Right ventricle myocardium inferior (tissue), 1 donor: ENCODE data around the gene VPS45. TPM values are rescaled to one million over a fixed set of nuclear protein-coding genes. Genes with fewer than 3 reads are reported as not detected.
"Not testable (repeated sequence)": the region's sequence is repeated elsewhere in the genome, so short reads cannot be mapped to it uniquely, and the experiment has no call there.

ENCODE experiments used
- ATAC-seq: fragments of 200-7000 bp; cut with Tn5 transposase; one replicate; pipeline ENCODE4 v1.9.1; 2020; ENCODE audit warnings: mild to moderate bottlenecking, moderate library complexity
- DNase-seq: peaks from one replicate; pipeline ENCODE4 v3.0.0; 2021; ENCODE audit errors: missing footprints
- intact Hi-C: fragments of 100-400 bp; cut with DNase I; formaldehyde crosslinking; loops from one replicate; pipeline ENCODE4 v1.11.0; 2022
- total RNA-seq: library from RNA; stranded (reverse); fragmentation: NEBNext Ultra II Directional; extraction: Animal tissue kit (Norgen Biotek cat#: 25700); gene quantifications from one replicate; pipeline ENCODE4 v1.2.1, GENCODE V29; 2021
- donor health status: DM: no; HTN: yes; CAD: no; lungs with severe emphysema.

VPS45 gene
- total RNA-seq, 1 donor from 2014 or later, result 49.0 TPM

- intact Hi-C loops, result no loop called here
- DNase-seq, result no peak
- no peak for ATAC-seq
Observed at GRCh38 chr1:150165622-150166612, 98.3 kb downstream of the VPS45 start.

GRCh38 chr1:150168960-150169601 lies 101.5 kb downstream of the VPS45 start:
- intact Hi-C loops, result loop anchor here (2.0 kb wide), 2 partner anchors 102 to 206 kb away; partner anchors contain the start of gene VPS45
- peak; percentile 61 for ATAC-seq
- peak; percentile 85 for DNase-seq

GRCh38 chr1:150171801-150172200 lies 104.2 kb downstream of the VPS45 start:
- DNase-seq, result no peak
- no peak for ATAC-seq
- intact Hi-C loops, result no loop called here

GRCh38 chr1:150173141-150173585 lies 105.6 kb downstream of the VPS45 start:
- intact Hi-C loops, result no loop called here
- ATAC-seq, result no peak
- DNase-seq, result no peak

GRCh38 chr1:150176593-150176992 lies 109.0 kb downstream of the VPS45 start:
- ATAC-seq, result no peak
- DNase-seq, result no peak
- intact Hi-C loops, result no loop called here

- ATAC-seq, result no peak
- no peak for DNase-seq
- intact Hi-C loops, result no loop called here
Observed at GRCh38 chr1:150178548-150178947, 111.0 kb downstream of the VPS45 start.

- ATAC-seq (no peak), DNase-seq (no peak)
- intact Hi-C loops, result no loop called here
Observed at GRCh38 chr1:150179867-150180266, 112.3 kb downstream of the VPS45 start.

GRCh38 chr1:150180474-150180873 lies 112.9 kb downstream of the VPS45 start:
- intact Hi-C loops, result no loop called here
- DNase-seq, result no peak
- ATAC-seq, result no peak

- intact Hi-C loops, result no loop called here
- ATAC-seq (no peak), DNase-seq (no peak)
Observed at GRCh38 chr1:150182247-150182646, 114.7 kb downstream of the VPS45 start.

- ATAC-seq (no peak), DNase-seq (no peak)
- intact Hi-C loops, result no loop called here
Observed at GRCh38 chr1:150183061-150183460, 115.5 kb downstream of the VPS45 start.

GRCh38 chr1:150185481-150185880 lies 117.9 kb downstream of the VPS45 start:
- DNase-seq (no peak), ATAC-seq (no peak)
- intact Hi-C loops, result loop anchor here (5.0 kb wide), 1 partner anchor 223 kb away; no protein-coding TSS in a partner anchor

GRCh38 chr1:150186438-150186788 lies 118.8 kb downstream of the VPS45 start:
- intact Hi-C loops, result loop anchor here (5.0 kb wide), 1 partner anchor 224 kb away; no protein-coding TSS in a partner anchor
- peak; percentile 12 for ATAC-seq
- DNase-seq, result not testable (repeated sequence)

- ATAC-seq (peak; percentile 66), DNase-seq (no peak)
- intact Hi-C loops, result loop anchor here (5.0 kb wide), 1 partner anchor 225 kb away; no protein-coding TSS in a partner anchor
Observed at GRCh38 chr1:150186789-150187559, 119.4 kb downstream of the VPS45 start.

GRCh38 chr1:150187560-150187931 lies 120.0 kb downstream of the VPS45 start:
- intact Hi-C loops, result loop anchor here (5.0 kb wide), 1 partner anchor 225 kb away; no protein-coding TSS in a partner anchor
- no peak for DNase-seq
- ATAC-seq, result peak; percentile 14

GRCh38 chr1:150192012-150192411 lies 124.4 kb downstream of the VPS45 start:
- ATAC-seq, result peak; percentile 79
- intact Hi-C loops, result no loop called here
- DNase-seq, result no peak

- DNase-seq (no peak), ATAC-seq (no peak)
- intact Hi-C loops, result no loop called here
Observed at GRCh38 chr1:150194381-150195031, 126.9 kb downstream of the VPS45 start.
